HepG2 (cell line): ENCODE results near the gene RPS14. TPM values are rescaled to one million over a fixed set of nuclear protein-coding genes. Genes with fewer than 3 reads are reported as not detected.
A peak's percentile ranks its signal among the peaks of the same experiment; 100 is the strongest.

ENCODE experiments used
- FOXA3 ChIP-seq: IDR thresholded peaks from 2 replicates; pipeline ENCODE4 v1.6.1; 2016; ENCODE audit warnings: missing genetic modification reagents, missing compliant biosample characterization
- GATAD1 ChIP-seq: IDR thresholded peaks from 2 replicates; pipeline ENCODE4 v1.6.1; 2016; ENCODE audit warnings: missing genetic modification reagents, missing compliant biosample characterization
- KLF9 ChIP-seq: IDR thresholded peaks from 2 replicates; pipeline ENCODE4 v1.6.1; 2016; ENCODE audit warnings: low read depth
- MAFK ChIP-seq, 2 experiments: IDR thresholded peaks in 1 of 2; conservative IDR thresholded peaks in 1 of 2; 2 replicates each; pipeline ENCODE4 v1.6.1; 2011; ENCODE audit warnings: improper control_type of control experiment in 2 of 2, low read length in 2 of 2
- MTA3 ChIP-seq: sonication (generic); formaldehyde crosslinking; IDR thresholded peaks from 2 replicates; pipeline ENCODE4 v1.4.0; 2020; ENCODE audit warnings: missing genetic modification reagents
- MTF2 ChIP-seq: sonication (generic); formaldehyde crosslinking; IDR thresholded peaks from 2 replicates; pipeline ENCODE4 v1.5.0; 2020; ENCODE audit warnings: missing genetic modification reagents, borderline replicate concordance
- NR2F2 ChIP-seq: IDR thresholded peaks from 2 replicates; pipeline ENCODE4 v1.6.1; 2012; ENCODE audit warnings: low read depth, inconsistent platforms, borderline replicate concordance
- NR2F6 ChIP-seq, 2 experiments: IDR thresholded peaks; 2 replicates each; pipeline ENCODE4 v1.6.1; 2016; ENCODE audit warnings: antibody characterized with exemption in 1 of 2, mild to moderate bottlenecking in 1 of 2
- PHF8 ChIP-seq: sonication (generic); formaldehyde crosslinking; IDR thresholded peaks from 2 replicates; pipeline ENCODE4 v1.5.0; 2020; ENCODE audit warnings: missing genetic modification reagents
- RNF2 ChIP-seq: fragments of 450-650 bp; conservative IDR thresholded peaks from 2 replicates; pipeline ENCODE4 v1.6.1; 2016; ENCODE audit warnings: low read depth
- RNF219 ChIP-seq: sonication (generic); formaldehyde crosslinking; IDR thresholded peaks from 2 replicates; pipeline ENCODE4 v1.5.0; 2020; ENCODE audit warnings: mild to moderate bottlenecking, missing genetic modification reagents
- TAF15 ChIP-seq: fragments of 200-400 bp; formaldehyde crosslinking; IDR thresholded peaks from one replicate; pipeline ENCODE4 v1.6.1; 2018; ENCODE audit warnings: mild to moderate bottlenecking, low read depth, low read length; ENCODE audit not compliant: poor library complexity, severe bottlenecking
- TCF7 ChIP-seq: sonication (generic); IDR thresholded peaks from 2 replicates; pipeline ENCODE4 v1.6.1; 2016; ENCODE audit warnings: antibody characterized with exemption, low read depth
- TSC22D2 ChIP-seq: sonication (generic); formaldehyde crosslinking; IDR thresholded peaks from 2 replicates; pipeline ENCODE4 v1.5.1; 2020; ENCODE audit warnings: missing genetic modification reagents, mild to moderate bottlenecking, borderline replicate concordance
- YY1 ChIP-seq: IDR thresholded peaks from 2 replicates; pipeline ENCODE4 v1.6.1; 2011; ENCODE audit warnings: low read length, low read depth, moderate library complexity, mild to moderate bottlenecking; ENCODE audit not compliant: insufficient read depth, insufficient replicate concordance
- ZFYVE20 ChIP-seq: sonication (generic); formaldehyde crosslinking; IDR thresholded peaks from 2 replicates; pipeline ENCODE4 v1.8.0; 2023; ENCODE audit warnings: low read depth, mild to moderate bottlenecking, moderate library complexity, missing genetic modification reagents, borderline replicate concordance
- ZNF12 ChIP-seq: sonication (generic); formaldehyde crosslinking; IDR thresholded peaks from 2 replicates; pipeline ENCODE4 v1.5.0; 2020; ENCODE audit warnings: missing genetic modification reagents
- ZNF235 ChIP-seq: sonication (generic); formaldehyde crosslinking; IDR thresholded peaks from 2 replicates; pipeline ENCODE4 v1.8.1; 2023; ENCODE audit warnings: mild to moderate bottlenecking, missing genetic modification reagents, borderline replicate concordance
- ZNF24 ChIP-seq: fragments of 450-650 bp; IDR thresholded peaks from 2 replicates; pipeline ENCODE4 v1.6.1; 2017; ENCODE audit warnings: antibody characterized with exemption, mild to moderate bottlenecking
- ZNF333 ChIP-seq: sonication (generic); formaldehyde crosslinking; IDR thresholded peaks from 2 replicates; pipeline ENCODE4 v1.4.0; 2020; ENCODE audit warnings: mild to moderate bottlenecking, missing genetic modification reagents, borderline replicate concordance
- ZNF383 ChIP-seq: sonication (generic); formaldehyde crosslinking; IDR thresholded peaks from 2 replicates; pipeline ENCODE4 v1.4.0; 2020; ENCODE audit warnings: missing genetic modification reagents, mild to moderate bottlenecking, borderline replicate concordance
- ZNF550 ChIP-seq: sonication (generic); formaldehyde crosslinking; IDR thresholded peaks from 2 replicates; pipeline ENCODE4 v1.4.0; 2020; ENCODE audit warnings: mild to moderate bottlenecking, missing genetic modification reagents, borderline replicate concordance
- ZNF572 ChIP-seq: sonication (generic); formaldehyde crosslinking; IDR thresholded peaks from 2 replicates; pipeline ENCODE4 v1.5.1; 2020; ENCODE audit warnings: mild to moderate bottlenecking, missing genetic modification reagents
- ZNF574 ChIP-seq: sonication (generic); formaldehyde crosslinking; IDR thresholded peaks from 2 replicates; pipeline ENCODE4 v1.4.0; 2020; ENCODE audit warnings: missing genetic modification reagents
- ZNF672 ChIP-seq: sonication (generic); formaldehyde crosslinking; IDR thresholded peaks from 2 replicates; pipeline ENCODE4 v1.8.1; 2022; ENCODE audit warnings: missing genetic modification reagents
- ZSCAN22 ChIP-seq: sonication (generic); formaldehyde crosslinking; IDR thresholded peaks from 2 replicates; pipeline ENCODE4 v1.4.0; 2020; ENCODE audit warnings: mild to moderate bottlenecking, missing genetic modification reagents
- polyA plus RNA-seq, 8 experiments: library from polyadenylated mRNA; depleted of rRNA in 3 of 8; stranded (reverse) in 7 of 8; unstranded in 1 of 8; fragments of >200 nt; fragmentation: Illumina TruSeq in 4 of 8; extraction: Trizol in 4 of 8; gene quantifications; 2 replicates each; pipeline versions ENCODE4 v1.2.1 to v1.2.3, GENCODE V29; 2011 to 2016; ENCODE audit warnings: low read depth in 4 of 8, missing spikeins in 1 of 8, mixed read lengths in 1 of 8; ENCODE audit not compliant: insufficient read depth in 1 of 8
- total RNA-seq, 5 experiments: library from RNA; depleted of rRNA; stranded (reverse); fragments of >200 nt; fragmentation: Illumina TruSeq; extraction: Trizol; gene quantifications; 2 replicates each; pipeline ENCODE4 v1.2.3, GENCODE V29; 2016; ENCODE audit warnings: low read depth in 1 of 5

RPS14 gene
- total and polyA plus RNA-seq, 2 of the 13 experiments (the other 11 are each of a cell fraction or from before 2014, with no cell fraction given), result 2,116 to 3,295 TPM

- TF ChIP-seq NR2F6 (IDR thresholded peaks at IDR 0.05) (no peak), NR2F6 (CRISPR knock-in tag; IDR thresholded peaks at IDR 0.05) (no peak), ZNF550 (no peak), NR2F2 (no peak), ZFYVE20 (no peak), YY1 (peak; percentile 18), ZNF235 (CRISPR knock-in tag) (no peak), ZNF574 (0 out of 2 replicates have a peak, but pooled peaks have one; percentile 23), ZSCAN22 (CRISPR knock-in tag) (no peak), ZNF383 (CRISPR knock-in tag) (no peak), PHF8 (no peak), TAF15 (no peak), ZNF12 (CRISPR knock-in tag) (no peak), ZNF333 (CRISPR knock-in tag) (0 out of 2 replicates have a peak, but pooled peaks have one; percentile 48), ZNF572 (CRISPR knock-in tag) (no peak), RNF2 (no peak), FOXA3 (CRISPR knock-in tag) (no peak), MTA3 (CRISPR knock-in tag) (no peak), KLF9 (CRISPR knock-in tag) (no peak), GATAD1 (peak; percentile 53; the same call in 1 of the 2 replicates), ZNF672 (CRISPR knock-in tag) (no peak), MTF2 (CRISPR knock-in tag) (no peak), TSC22D2 (CRISPR knock-in tag) (no peak), TCF7 (no peak), RNF219 (CRISPR knock-in tag) (no peak), MAFK (conservative IDR thresholded peaks at IDR 0.05 in 1 of 2, IDR thresholded peaks at IDR 0.05 in 1 of 2; ENCODE audit: low read length in 2 of 2) (no peak), ZNF24 (no peak)
Measured at GRCh38 chr5:150458802-150459557, 9.4 kb upstream of the RPS14 start (continued).
